Lung (tissue), 12 donors: ENCODE measurements around the gene C3orf22. TPM values are rescaled to one million over a fixed set of nuclear protein-coding genes. Genes with fewer than 3 reads are reported as not detected.
"Not testable (repeated sequence)": the region's sequence is repeated elsewhere in the genome, so short reads cannot be mapped to it uniquely, and the experiment has no call there.

Source experiments
- ATAC-seq: fragments of 200-7000 bp; cut with Tn5 transposase; one replicate; pipeline ENCODE4 v1.9.1; 2020; ENCODE audit warnings: moderate number of reproducible peaks; ENCODE audit not compliant: insufficient read depth, low FRiP score
- DNase-seq, 3 donors: peaks; one replicate each; pipeline ENCODE4 v3.0.0-alpha.2; 2013 to 2017
- H3K27ac ChIP-seq, 2 donors: one replicate each; pipeline ENCODE4 v1.5.1; 2013; ENCODE audit warnings: mild to moderate bottlenecking in 2 of 2, moderate library complexity in 2 of 2, control low read depth in 1 of 2, inconsistent platforms in 1 of 2, low read depth in 1 of 2, low read length in 1 of 2
- H3K27me3 ChIP-seq, 3 donors: one replicate each; pipeline ENCODE4 v1.5.1; 2013; ENCODE audit warnings: low read length in 2 of 3; ENCODE audit not compliant: control insufficient read depth in 3 of 3, insufficient read depth in 3 of 3
- H3K36me3 ChIP-seq, 4 donors: one replicate each; pipeline ENCODE4 v1.5.1; 2013; ENCODE audit warnings: low read length in 4 of 4, mild to moderate bottlenecking in 1 of 4, moderate library complexity in 1 of 4; ENCODE audit not compliant: control insufficient read depth in 4 of 4, insufficient read depth in 4 of 4
- H3K4me1 ChIP-seq, 5 donors: one replicate each; pipeline ENCODE4 v1.5.1; 2013; ENCODE audit warnings: low read length in 5 of 5, mild to moderate bottlenecking in 2 of 5, moderate library complexity in 1 of 5; ENCODE audit not compliant: control insufficient read depth in 5 of 5, insufficient read depth in 5 of 5
- H3K4me3 ChIP-seq: one replicate; pipeline ENCODE4 v1.5.1; 2013; ENCODE audit warnings: mild to moderate bottlenecking, control low read depth, moderate library complexity
- H3K9ac ChIP-seq, 2 donors: one replicate each; pipeline ENCODE4 v1.5.1; 2013; ENCODE audit warnings: low read length in 2 of 2, control low read depth in 1 of 2; ENCODE audit not compliant: insufficient read depth in 1 of 2
- H3K9me3 ChIP-seq, 4 donors: one replicate each; pipeline ENCODE4 v1.5.1; 2013; ENCODE audit warnings: low read length in 3 of 4, mild to moderate bottlenecking in 1 of 4, moderate library complexity in 1 of 4; ENCODE audit not compliant: control insufficient read depth in 4 of 4, insufficient read depth in 3 of 4
- WGBS, 2 donors: extraction: QIAGEN DNeasy Blood & Tissue Kit; methylation state at CpG; one replicate each; pipeline ENCODE4 v1.1.7; 2013; 5-methylcytosine and 5-hydroxymethylcytosine counted together
- polyA plus RNA-seq, 2 donors: library from polyadenylated mRNA; stranded (reverse); fragments of 200-250 nt; gene quantifications; one replicate each; pipeline ENCODE4 v1.2.1, GENCODE V29; 2013
- total RNA-seq, 2 donors: library from RNA; depleted of rRNA in 1 of 2; stranded (reverse); fragments of >200 nt in 1 of 2; gene quantifications; one replicate each; pipeline ENCODE4 v1.2.1, GENCODE V29; 2014 to 2021
- TF ChIP-seq, protein P1 (sequence below): IDR thresholded peaks from 2 replicates; pipeline ENCODE4 v1.5.1; 2012; ENCODE audit warnings: mild to moderate bottlenecking; ENCODE audit errors: control extremely low read depth, extremely low read depth
- donor health status: control.
- donor health status: control.
- donor health status: Bipolar disorder and iron deficiency.
- donor health status: healthy.
- donor health status: DM: yes; HTN: yes; CAD: no.

Gene C3orf22
- total and polyA plus RNA-seq, 4 donors, result 0.28 TPM; not detected in 3

DNA sequence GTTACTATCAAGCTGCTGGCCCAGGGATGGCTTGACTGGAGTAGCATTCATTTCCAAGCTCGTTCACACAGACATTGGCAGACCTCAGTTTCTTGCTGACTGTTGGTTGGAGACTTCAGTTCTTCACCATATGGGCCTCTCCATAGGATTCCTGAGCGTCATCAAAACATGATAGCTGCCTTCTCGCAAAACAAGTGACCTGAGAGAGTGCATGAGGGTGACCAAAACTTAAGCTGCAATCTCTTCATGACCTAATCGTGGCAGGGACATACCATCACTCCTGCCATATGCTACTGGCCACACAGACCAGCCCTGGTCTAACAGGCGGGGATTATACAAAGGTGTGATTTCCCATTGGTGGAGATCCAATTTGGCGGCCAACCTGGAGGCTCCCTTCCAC lies 46.0 kb upstream of the C3orf22 start:
- peaks cover 0 to 2% (median 0%) of the 10 kb centered on the region in 4 donors for H3K9me3 ChIP-seq
- H3K4me3 ChIP-seq, result no peak overlapping the region
- no peak overlapping the region for H3K9ac ChIP-seq
- TF ChIP-seq, protein P1, sequence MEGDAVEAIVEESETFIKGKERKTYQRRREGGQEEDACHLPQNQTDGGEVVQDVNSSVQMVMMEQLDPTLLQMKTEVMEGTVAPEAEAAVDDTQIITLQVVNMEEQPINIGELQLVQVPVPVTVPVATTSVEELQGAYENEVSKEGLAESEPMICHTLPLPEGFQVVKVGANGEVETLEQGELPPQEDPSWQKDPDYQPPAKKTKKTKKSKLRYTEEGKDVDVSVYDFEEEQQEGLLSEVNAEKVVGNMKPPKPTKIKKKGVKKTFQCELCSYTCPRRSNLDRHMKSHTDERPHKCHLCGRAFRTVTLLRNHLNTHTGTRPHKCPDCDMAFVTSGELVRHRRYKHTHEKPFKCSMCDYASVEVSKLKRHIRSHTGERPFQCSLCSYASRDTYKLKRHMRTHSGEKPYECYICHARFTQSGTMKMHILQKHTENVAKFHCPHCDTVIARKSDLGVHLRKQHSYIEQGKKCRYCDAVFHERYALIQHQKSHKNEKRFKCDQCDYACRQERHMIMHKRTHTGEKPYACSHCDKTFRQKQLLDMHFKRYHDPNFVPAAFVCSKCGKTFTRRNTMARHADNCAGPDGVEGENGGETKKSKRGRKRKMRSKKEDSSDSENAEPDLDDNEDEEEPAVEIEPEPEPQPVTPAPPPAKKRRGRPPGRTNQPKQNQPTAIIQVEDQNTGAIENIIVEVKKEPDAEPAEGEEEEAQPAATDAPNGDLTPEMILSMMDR, result no peak
- no peak overlapping the region for H3K27ac ChIP-seq
- no peak for DNase-seq
- no peak for ATAC-seq
- peaks cover 3 to 22% (median 16%) of the 10 kb centered on the region in 4 donors for H3K36me3 ChIP-seq
- no peaks in the 10 kb centered on the region for H3K27me3 ChIP-seq
- 93 to 94% methylated on average over 6 of the region's 6 CpGs for WGBS, 2 donors
- H3K4me1 ChIP-seq, result no peaks in the 10 kb centered on the region

DNA sequence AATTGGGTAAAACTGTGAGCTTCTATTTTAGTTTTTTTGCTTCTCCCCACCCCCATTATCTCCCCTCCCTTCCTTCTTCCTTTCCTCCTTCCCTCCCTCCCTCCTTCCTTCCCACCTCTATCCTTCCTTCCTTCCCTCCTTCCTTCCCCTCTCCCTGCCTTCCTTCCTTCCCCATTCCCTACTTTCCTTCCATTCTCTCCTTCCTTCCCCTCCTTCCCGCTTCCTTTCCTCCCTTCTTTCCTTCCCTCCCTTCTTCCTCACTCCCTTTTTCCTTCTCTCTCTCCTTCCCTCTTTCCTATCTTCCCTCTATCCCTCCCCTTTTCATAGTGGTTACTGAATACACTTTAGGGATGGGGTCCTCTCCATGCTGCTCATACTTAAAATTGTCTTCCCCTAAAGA lies 40.4 kb upstream of the C3orf22 start:
- DNase-seq, result no peak
- Histone ChIP-seq H3K27me3 (no peaks in the 10 kb centered on the region), H3K36me3 (peaks cover 0 to 4% (median 2%) of the 10 kb centered on the region in 4 donors), H3K4me1 (no peaks in the 10 kb centered on the region), H3K9ac (no peak overlapping the region), H3K4me3 (no peak overlapping the region), H3K27ac (no peak overlapping the region), H3K9me3 (no peaks in the 10 kb centered on the region)
- ATAC-seq, result no peak
- TF ChIP-seq, protein P1, result no peak
- WGBS, 2 donors, result 0% methylated on average over 1 of the region's 1 CpG

DNA sequence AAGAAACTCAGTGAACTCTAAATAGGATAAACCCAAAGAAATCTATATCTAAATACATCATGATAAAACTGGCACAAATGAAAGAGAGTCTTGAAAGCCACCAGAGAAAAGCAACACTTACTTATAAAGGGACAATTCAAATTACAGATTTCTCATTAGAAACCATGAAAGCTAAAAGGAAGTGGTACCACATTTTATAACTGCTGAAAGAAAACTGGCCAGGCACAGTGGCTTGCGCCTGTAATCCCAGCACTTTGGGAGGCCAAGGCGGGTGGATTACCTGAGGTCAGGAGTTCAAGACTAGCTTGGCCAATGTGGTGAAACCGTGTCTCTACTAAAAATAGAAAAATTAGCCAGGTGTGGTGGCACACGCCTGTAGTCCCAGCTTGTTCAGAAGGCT lies 36.7 kb upstream of the C3orf22 start:
- 95 to 98% methylated on average over 4 of the region's 4 CpGs for WGBS, 2 donors

DNA sequence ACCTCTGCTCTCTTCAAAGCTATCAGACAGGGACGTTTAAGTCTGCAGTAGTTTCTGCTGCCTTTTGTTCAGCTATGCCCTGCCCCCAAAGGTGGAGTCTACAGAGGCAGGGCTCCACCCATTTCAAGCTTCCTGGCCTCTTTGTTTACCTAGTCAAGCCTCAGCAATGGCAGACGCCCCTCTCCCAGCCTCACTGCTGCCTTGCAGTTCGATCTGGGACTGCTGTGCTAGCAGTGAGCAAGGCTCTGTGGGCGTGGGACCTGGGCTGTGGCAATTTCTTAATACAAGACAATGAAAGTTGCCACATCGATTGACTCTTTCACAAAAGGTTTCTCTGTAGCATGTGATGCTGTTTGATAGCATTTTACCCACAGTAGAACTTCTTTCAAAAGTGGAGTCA lies 32.8 kb upstream of the C3orf22 start:
- H3K27ac ChIP-seq, DNase-seq, H3K36me3 ChIP-seq, H3K4me1 ChIP-seq, H3K4me3 ChIP-seq, H3K9me3 ChIP-seq, H3K27me3 ChIP-seq, ATAC-seq, H3K9ac ChIP-seq: not testable (repeated sequence)
- 60 to 73% methylated on average over 5 of the region's 5 CpGs for whole genome bisulfite sequencing, 2 donors

More for the DNA sequence above, 36.7 kb upstream of the C3orf22 start:
- H3K27ac ChIP-seq, DNase-seq, H3K9ac ChIP-seq, H3K36me3 ChIP-seq, H3K4me3 ChIP-seq, ATAC-seq, H3K27me3 ChIP-seq, H3K9me3 ChIP-seq, H3K4me1 ChIP-seq: not testable (repeated sequence)

DNA sequence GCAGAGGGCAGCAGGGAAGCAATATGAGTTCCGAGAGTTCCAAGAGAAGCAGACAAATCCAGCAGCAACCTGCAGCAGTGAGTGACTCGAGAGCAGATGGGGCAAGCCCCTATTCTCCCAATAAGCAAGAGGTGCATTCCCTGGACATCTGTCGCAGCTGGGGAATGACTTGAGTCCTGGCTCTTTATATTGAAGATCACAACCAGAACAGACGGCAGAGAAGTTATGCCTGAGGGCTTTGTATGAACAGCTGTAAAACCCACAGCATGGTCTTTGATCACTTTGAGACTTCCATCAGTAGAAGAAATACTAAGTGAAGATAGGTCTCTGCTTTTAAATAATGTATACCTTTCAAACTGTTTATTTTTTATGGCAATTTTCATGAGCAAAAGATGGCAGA lies 23.6 kb upstream of the C3orf22 start:
- no peak overlapping the region for H3K9ac ChIP-seq
- no peaks in the 10 kb centered on the region for H3K4me1 ChIP-seq
- no peak for DNase-seq
- TF ChIP-seq, protein P1, result no peak
- H3K27me3 ChIP-seq, result no peaks in the 10 kb centered on the region
- no peak overlapping the region for H3K4me3 ChIP-seq
- WGBS, 2 donors, result 87 to 96% methylated on average over 4 of the region's 4 CpGs
- H3K36me3 ChIP-seq, result no peaks in the 10 kb centered on the region
- ATAC-seq, result no peak
- H3K9me3 ChIP-seq, result peaks cover 0 to 3% (median 1%) of the 10 kb centered on the region in 4 donors
- no peak overlapping the region for H3K27ac ChIP-seq
